ENCODE data around the gene CX3CR1.
"Not testable (repeated sequence)": the region's sequence is repeated elsewhere in the genome, so short reads cannot be mapped to it uniquely, and the experiment has no call there.

Gene CX3CR1

DNA sequence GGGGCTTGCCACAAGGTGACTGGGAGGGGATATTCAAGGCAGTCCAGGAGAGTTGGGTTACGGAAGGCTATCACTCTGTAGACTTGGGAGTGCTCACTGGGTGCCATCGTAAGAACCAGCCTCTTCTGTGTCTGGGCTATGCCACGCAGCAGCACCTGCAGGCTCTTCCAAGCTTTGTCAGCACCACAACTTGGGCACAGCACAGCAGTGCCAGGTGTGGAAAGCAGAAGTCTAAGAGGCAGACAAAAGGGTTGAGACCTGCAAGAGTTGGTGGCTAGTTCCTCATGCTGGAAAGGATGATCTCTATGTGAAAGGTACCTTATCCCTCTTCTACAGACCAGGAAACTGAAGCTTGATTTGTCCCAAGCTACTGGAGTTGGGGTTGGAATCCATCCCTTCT lies 15.8 kb downstream of the CX3CR1 start:
- no peak for DNase-seq (ENCODE audit: low spot score)

DNA sequence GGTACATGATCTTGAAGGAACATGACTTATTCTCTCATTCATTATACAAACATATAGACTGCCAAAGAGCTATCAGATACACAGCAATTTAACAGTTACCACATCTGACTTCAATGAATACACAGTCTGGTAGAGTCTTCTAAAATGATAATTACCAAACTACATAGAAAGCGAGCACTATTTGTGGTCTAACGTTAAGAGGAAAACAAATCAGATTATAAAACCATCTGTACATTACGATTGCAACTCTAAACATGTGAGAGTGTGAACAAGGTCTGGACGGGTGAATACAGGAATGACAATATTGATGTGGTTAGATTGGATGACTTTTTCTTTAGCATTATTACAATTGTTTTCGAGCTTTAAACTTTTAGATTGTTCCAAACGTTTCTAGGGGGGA lies 16.3 kb downstream of the CX3CR1 start:
- no peak for DNase-seq (ENCODE audit: low spot score)

DNA sequence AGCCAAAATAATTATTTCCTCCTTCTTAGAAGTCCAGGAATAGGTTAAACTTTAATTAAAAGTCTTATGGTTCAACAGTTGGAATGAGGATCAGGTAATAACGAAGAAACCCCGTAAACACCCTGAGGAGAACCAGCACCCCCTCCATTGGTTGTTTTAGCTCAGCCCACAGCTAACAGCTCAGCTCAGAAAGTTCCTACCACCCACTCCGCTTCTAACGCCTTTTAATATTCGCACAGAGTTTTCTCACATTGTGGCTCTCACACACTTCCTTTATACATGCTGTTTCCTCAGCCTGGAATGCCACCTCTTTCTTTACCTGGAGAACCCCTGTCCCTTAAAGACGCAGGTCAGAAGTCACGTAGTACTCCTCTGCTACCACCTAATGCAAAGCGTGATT lies 17.0 kb downstream of the CX3CR1 start:
- DNase-seq (ENCODE audit: low spot score), result no peak

DNA sequence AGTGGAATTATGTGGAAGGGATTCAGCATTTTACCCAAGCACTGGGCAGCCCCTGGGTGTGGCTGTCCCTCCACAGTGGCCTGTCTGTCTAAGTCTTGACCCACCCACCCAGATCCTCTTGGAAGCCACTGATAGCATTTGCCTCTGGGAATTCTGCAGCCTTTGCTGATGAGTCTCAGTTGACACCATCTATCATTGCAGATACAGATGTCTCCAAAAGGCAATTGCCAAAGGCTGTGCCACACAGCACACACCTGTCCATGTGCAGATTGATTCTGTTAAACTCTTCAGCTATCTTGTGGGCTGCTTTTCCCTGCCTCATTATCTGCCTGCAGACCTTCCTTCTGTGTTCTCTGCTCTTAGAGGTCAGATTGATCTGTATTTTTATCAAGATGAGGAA lies 18.1 kb downstream of the CX3CR1 start:
- DNase-seq (ENCODE audit: low spot score), result no peak

DNA sequence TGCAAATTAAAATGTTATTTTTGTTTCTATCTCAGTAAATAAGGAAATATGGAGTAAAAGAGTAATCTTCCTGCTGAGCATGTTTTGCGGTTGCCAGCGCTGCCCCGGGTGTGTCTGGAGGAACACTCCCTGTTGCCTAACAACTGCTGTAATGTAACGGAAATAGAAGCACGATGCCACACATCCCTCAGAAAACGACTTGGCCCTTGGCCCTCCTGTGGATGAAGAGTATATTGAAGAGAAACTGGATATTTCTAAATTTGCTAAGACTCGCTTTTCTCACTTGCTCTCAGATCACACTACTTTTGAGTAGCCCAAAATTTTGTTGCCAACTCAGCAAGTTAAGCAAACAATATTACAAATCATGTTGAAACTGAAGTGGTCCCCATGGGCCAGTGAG lies 18.9 kb downstream of the CX3CR1 start:
- DNase-seq (ENCODE audit: low spot score), result peak; percentile 84

DNA sequence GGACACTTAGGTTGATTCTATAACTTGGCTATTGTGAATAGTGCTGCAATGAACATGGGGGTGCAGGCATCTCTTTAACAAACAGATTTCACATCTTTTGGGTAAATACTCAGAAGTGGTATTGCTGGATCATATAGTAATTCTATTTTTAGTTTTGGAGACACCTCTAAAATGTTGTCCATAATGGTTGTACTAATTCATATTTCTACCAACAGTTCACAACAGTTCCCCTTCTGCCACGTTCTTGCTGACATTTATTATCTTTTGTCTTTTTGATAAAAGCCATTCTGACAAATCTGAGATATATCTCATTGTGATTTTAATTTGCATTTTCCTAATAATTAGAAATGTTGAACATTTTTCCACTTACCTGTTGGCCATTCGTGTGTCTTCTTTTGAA lies 19.5 kb downstream of the CX3CR1 start:
- no peak for DNase-seq (ENCODE audit: low spot score)

DNA sequence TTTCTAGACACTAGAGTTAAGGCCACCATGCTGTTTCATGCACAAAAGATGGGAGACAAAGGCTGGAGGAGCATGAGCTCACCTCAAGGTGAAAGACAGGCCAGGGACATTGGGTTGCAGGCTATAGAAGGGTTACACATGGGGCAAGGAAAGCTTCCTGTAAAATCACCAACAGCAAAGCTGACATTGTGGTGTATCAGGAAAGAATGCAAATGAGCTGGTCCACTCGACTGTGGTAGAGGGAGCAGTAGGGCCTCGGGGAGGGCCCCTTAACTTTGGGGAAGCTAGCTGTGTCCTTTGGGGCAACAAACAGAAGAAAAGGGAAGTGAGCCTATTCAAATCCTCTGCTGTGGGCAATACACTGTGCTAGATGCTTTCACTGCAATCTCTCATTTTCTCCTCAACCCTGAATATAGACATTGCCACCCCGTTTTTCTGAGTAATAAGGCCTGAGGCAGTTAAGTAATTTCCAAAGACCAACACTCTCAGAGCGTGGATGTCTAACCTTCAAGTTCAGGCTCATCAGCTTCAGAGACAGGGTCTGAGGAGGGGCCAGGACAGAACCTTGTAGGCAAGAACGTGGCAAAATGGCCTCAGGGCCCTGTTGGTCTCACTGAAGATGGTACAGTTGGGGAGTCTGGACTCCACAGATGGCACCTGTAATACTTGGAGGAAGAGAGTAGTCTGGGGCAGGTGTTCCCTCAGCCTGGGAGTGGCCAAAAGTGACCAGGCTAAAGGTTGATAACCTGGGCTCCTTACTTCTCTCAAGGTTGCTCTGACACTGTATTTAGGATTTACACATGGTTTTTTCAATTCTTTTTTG lies 24.1 kb downstream of the CX3CR1 start:
- DNase-seq (ENCODE audit: low spot score), result peak; percentile 74

DNA sequence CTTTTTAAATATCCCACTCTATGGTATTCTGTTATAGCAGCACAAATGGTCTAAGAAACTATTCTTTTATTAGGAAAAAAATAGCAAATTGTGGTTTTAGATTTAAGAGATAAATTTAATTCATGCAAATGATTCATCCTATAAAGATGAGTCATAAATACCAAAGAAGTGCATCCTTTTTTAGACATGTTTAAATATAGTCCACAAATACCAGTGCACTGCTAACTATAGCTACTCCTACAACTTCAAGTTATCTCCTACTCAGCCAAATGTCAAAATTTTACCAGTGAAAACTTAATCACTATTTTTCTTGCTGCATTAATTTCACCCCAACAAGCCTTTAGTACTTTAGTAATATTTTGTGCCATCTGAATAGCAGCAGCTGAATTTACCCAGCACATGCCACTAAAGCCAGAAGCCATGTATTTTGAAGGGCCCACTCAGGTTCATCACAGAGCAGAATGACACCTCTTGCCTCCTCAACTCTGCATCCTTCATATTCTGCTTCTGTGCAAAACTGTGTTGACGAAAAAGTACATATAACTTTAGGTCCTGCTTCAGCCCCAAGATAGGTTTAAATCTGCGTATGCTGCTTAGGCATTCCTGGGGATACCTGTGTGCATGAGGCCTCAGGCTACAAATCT lies 24.9 kb downstream of the CX3CR1 start:
- DNase-seq (ENCODE audit: low spot score), result no peak

DNA sequence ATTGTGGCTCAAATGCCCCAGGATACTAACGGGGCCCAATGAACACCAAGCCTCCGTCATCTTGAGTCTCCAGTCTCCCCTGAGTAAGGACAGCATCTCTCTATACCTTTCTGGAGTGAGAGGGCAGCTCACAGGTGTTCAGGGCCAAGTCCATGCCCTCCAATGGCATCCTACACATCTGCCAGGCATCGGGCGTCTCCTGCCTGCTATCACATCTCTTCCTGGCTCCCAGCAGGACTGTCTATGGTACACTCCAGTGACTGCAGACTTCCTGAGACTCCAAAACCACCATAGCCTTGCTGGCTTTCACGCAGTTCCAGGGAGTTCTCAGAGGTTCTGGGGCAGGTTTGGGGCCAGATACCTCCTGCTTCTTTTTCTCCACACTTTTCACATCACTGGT lies 28.3 kb downstream of the CX3CR1 start:
- no peak for DNase-seq (ENCODE audit: low spot score)

DNA sequence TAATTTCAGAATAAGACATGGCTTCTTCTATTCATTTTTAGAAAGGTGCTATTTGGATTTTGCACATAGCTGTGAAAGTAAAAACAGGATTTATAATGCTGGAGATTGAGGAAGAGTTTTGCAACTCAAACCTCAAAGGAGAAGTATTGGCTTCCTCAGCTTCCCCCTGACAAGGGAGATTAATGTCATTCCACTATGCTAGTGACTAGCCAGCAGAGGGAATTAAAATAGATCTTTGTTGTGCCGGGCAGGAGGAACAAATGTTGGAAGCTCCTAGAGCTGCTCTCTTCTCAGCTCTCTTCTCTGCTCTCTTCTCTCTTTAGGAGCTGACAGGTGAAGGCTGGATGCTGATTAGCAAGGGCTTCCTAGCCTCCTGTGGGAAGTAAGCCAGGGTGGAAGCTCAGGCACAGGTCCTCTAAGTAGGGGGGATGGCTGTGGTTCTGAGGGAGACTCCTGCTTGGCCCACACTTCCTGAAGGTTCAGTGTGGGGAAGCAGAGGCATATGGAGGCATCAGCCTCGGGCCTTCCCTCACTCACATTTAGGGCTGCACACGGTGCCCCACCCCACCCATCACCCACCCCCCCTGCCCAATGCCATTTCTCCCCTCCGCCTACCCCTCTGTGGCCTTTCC lies 29.6 kb downstream of the CX3CR1 start:
- DNase-seq (ENCODE audit: low spot score), result peak; percentile 62

DNA sequence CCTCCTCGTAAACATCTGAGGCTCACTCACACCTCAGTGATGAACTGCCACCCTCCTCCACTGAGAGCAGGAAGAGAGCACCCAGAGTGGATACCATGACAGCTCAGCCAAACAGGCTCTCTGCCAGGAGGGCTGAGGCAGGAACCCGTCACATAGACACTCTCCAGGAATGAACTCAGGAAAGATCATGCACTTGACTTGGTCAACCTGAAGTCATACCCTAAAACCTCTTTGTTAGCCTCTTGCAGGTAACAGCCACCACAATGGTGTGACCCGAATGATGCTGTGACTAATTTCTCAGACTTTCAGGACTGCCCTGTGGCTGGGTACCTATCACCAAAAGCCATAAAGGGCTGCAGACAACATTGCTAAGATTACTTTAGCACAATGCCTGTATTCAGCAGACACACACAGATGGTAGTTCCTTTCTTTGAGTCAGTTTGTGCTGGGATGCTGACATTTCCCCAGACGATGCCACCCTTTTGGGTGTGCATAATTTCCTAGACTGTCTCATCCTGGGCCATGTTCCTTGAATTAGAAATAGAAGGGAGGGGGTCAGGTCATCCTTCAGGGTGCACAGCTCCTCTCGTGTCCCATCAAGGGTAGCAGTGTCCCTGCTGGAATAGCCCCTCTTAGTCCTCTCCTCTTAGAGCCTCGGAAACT lies 30.3 kb downstream of the CX3CR1 start:
- no peak for DNase-seq (ENCODE audit: low spot score)

DNA sequence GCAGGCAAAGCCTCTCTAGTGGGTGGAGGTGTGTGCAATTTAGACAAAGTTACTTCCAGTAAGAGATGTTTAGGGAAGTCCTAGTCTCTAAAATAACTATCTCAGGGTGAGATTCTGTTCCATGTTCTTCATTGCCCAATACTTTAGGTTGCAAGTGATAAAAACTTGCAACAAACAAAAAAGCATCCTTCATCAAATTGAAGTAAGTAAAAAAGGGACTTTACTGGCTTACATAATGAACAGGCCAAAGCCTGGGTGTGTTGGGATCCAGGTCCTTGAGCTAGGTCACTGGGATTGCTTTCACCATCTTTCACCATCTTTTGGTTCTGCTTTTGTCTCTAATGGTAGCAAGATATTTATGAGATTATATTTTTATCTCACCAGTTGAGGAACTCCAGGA lies 38.3 kb downstream of the CX3CR1 start:
- no peak for DNase-seq (ENCODE audit: low spot score)

DNA sequence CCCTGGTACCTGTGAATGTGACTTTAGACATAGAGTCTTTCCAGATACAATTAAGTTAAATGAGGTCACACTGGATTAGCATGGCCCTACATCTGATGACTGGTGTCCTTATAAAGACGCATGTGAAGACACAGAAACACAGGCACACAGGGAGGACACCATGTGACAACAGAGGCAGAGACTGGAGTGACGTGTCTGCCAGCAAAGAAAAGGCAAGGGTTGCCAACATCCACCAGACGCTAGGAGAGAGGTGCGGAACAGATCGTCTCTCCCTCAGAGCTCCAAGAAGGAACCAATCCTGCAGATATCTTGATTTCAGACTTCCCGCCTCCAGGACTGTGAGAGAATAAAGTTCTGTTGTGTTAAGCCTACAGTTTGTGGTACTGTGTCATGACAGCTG lies 42.8 kb downstream of the CX3CR1 start:
- no peak for DNase-seq (ENCODE audit: low spot score)

DNA sequence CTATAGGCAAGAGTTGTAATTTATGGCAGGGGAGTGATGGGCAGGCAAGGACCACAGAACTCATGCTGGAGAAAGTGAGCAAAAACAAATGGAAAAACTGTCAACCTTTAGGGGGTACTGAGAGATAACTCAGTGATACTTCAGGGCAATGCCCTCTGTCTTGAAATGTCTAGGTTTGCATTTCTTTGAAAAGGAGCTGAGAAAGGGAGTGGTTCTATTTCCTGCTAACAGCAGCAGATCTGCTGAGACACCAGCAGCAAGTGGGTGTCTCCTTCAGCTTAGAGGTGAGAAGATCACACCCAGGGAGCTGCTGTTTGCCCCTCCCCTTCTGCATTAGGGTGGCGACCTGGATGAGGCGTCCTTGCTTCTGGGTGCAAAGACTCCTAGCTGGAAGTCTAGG lies 45.2 kb downstream of the CX3CR1 start:
- no peak for DNase-seq (ENCODE audit: low spot score)

DNA sequence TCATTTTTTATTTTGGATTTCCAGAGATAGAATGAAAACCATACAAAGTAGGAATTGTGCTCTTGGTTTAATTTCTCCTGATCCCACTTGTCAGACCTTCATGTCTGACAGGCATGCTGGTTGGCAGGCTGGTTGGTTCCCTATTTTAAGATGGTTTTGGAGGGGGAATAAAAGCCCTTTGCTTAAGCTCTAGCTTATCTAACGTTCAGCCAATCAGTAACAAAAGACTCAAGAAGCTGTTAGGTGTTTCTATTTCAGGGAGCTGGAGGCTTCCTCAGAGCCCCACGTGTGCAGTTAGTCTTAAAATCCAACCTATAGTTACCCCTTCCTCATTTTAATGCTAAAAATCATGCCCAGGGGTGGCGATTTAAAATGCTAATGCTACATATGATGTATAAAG lies 47.0 kb downstream of the CX3CR1 start:
- no peak for DNase-seq (ENCODE audit: low spot score)

DNA sequence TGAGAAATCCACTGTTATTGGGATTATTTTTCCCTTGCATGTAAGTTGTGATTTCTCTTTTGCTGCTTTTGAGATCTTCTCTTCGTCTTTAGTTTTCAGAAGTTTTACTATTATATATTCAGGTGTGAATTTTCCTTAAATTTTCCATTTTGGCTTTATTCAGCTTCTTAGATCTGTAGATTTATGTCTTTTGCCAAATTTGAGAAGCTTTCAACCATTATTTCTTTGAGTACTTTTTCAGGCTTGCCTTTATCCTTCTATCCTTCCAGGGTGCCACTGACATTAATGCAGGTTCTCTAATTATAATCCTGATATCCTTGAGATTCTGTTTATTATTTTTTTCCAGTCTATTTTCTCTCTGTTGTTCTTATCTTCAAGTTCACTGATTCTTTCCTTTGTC lies 49.4 kb downstream of the CX3CR1 start:
- DNase-seq (ENCODE audit: low spot score), result no peak

DNA sequence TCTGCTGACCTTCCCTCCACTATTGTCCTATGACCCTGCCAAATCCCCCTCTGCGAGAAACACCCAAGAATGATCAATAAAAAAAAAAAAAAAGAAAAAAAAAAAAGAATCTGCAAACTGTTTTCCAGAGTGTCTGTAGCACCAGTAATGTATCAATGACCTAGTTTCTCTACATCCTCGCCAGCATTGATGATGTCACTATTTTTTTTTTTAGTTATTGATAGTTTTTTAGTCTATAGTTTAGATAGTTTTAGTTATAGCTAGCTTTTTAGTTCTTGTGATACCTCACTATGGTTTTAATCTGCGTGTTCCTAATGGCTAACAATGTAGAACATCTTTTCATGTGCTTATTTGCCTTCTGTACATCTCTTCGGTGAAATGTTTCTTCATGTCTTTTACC lies 51.3 kb downstream of the CX3CR1 start:
- DNase-seq (ENCODE audit: low spot score), result no peak

DNA sequence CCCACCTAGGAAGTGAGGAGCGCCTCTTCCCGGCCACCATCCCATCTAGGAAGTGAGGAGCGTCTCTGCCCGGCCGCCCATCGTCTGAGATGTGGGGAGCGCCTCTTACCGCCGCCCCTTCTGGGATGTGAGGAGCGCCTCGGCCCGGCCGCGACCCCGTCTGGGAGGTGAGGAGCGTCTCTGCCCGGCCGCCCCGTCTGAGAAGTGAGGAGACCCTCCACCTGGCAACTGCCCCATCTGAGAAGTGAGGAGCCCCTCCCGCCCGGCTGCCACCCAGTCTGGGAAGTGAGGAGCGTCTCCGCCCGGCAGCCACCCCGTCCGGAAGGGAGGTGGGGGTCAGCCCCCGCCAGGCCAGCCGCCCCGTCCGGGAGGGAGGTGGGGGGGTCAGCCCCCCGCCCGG lies 52.2 kb downstream of the CX3CR1 start:
- DNase-seq (ENCODE audit: low spot score), result not testable (repeated sequence)

DNA sequence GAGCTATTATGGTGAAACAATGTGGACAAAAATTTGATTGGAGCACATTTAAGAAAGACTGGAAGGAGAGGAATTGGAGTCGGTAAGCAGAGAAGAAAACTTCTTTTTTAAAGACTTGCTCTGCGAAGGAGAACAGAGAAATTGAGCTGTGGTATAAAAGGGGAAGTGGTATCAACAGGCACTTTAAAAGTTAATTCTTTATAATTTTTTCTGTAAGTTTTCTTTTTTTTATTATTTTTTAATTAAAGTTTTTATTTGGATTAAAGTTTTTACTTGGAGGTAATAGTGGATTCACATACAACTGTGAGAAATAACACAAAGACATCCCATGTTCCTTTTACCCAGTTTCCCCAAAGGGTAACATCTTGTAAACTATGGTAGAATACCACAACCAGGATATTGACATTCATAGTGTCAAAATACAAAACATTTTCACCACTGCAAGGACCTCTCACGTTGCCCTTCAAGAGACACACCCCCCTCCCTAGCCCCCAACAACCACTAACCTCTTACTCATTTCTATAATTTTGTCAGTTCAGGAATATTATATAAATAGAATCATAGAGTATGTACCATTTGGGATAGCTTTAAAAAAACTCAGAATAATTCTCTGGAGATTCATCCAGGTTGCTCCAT lies 53.6 kb downstream of the CX3CR1 start:
- no peak for DNase-seq (ENCODE audit: low spot score)

DNA sequence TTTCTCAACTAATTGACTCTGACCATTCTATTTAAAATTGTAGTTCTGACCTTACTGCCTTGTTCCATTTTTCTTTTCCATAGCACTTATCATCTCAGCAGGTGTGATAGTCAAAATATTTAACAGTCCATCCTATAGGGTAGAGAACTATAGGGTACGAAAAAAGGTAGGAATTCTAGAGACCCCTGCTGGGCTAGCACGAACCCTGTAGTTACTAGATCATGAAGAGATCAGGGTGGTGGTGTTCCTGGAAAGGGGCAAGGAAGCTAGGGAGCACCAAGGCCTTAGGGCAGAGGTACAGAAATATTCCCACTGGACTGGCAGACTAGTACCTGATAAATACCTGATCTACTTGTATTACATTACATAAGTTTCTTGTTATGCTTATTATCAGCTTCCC lies 55.5 kb downstream of the CX3CR1 start:
- DNase-seq (ENCODE audit: low spot score), result no peak

DNA sequence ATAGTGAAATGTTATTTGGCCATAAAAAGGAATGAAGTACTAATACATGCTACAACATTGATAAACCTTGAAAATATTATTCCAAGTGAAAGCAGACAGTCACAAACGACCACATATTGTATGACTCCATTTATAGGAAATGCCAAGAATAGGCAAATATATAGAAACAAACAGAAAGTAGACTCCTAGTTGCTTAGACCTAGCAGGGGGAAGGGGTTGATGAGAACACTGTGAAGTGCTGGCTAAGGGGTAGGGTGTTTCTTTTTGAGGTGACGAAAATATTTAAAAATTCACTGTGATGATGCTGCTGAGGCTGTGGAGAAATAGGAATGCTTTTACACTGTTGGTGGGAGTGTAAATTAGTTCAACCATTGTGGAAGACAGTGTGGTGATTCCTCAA lies 56.9 kb downstream of the CX3CR1 start:
- no peak for DNase-seq (ENCODE audit: low spot score)

DNA sequence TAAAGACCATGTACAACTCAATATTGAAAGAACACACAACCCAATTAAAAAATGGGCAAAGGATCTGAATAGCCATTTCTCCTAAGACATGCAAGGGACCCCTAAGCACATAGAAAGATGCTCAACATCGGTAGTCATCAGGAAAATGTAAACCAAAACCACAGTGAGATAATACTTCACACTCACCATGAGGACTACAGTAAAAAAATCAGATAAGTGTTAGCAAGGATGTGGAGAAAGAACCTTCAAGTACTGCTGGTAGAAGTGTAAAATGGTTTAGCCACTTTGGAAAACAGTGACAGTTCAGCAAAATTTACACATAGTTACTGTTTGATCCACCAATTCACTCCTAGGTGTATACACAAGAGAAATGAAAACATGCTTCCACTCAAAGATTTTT lies 57.4 kb downstream of the CX3CR1 start:
- DNase-seq (ENCODE audit: low spot score), result no peak

All from Ammon's horn (tissue), 1 donor.